Adrenal gland (tissue), 5 donors: ENCODE measurements around the gene FOXQ1.
"Not testable (repeated sequence)": the region's sequence is repeated elsewhere in the genome, so short reads cannot be mapped to it uniquely, and the experiment has no call there.

Experiments
- POLR2A ChIP-seq, 2 donors: fragments of 450-650 bp; IDR thresholded peaks; one replicate each; pipeline ENCODE4 v1.6.1; 2017; ENCODE audit warnings: antibody characterized with exemption in 2 of 2, mild to moderate bottlenecking in 2 of 2, moderate library complexity in 1 of 2
- TF ChIP-seq, protein P1 (sequence below), 6 experiments: fragments of 450-650 bp in 4 of 6; fragments of 200-600 bp in 2 of 6; sonication (generic) in 1 of 6; IDR thresholded peaks; 1 replicate in 5 of 6; 2 replicates in 1 of 6; pipeline versions ENCODE4 v1.5.1 to v1.8.0; 2016 to 2021; ENCODE audit warnings: antibody characterized with exemption in 6 of 6, mild to moderate bottlenecking in 2 of 6, moderate library complexity in 1 of 6
- donor health status: DM: no; HTN: no; CAD: no.

DNA sequence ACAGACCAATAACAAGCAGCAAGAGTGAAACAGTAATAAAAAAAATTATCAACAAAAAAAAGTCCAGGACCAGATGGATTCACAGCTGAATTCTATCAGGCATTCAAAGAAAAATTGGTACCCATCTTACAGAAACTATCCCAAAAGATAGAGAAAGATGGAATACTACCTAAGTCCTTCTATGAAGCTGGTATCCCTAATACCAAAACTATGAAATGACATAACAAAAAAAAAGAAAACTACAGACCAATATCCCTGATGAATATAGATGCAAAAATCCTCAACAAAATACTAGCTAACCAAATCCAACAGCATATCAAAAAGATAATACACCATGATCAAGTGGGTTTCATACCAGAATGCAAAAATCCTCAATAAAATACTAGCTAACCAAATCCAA, 43.2 kb downstream of the FOXQ1 start:
- TF ChIP-seq, protein P1, sequence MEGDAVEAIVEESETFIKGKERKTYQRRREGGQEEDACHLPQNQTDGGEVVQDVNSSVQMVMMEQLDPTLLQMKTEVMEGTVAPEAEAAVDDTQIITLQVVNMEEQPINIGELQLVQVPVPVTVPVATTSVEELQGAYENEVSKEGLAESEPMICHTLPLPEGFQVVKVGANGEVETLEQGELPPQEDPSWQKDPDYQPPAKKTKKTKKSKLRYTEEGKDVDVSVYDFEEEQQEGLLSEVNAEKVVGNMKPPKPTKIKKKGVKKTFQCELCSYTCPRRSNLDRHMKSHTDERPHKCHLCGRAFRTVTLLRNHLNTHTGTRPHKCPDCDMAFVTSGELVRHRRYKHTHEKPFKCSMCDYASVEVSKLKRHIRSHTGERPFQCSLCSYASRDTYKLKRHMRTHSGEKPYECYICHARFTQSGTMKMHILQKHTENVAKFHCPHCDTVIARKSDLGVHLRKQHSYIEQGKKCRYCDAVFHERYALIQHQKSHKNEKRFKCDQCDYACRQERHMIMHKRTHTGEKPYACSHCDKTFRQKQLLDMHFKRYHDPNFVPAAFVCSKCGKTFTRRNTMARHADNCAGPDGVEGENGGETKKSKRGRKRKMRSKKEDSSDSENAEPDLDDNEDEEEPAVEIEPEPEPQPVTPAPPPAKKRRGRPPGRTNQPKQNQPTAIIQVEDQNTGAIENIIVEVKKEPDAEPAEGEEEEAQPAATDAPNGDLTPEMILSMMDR (IDR thresholded peaks at IDR 0.05), result not testable (repeated sequence)
- TF ChIP-seq POLR2A (IDR thresholded peaks at IDR 0.05), result not testable (repeated sequence)
